T-helper 2 cell treated with Interferon-gamma antibody and Interleukin-4, amounts not matched to agents 5 μg/mL and 100 μg/mL, for 36 hours (primary cell): ENCODE data around the gene IL17C.

Experiments used
- DNase-seq: peaks from one replicate; pipeline ENCODE4 v3.0.0; 2021; ENCODE audit warnings: low spot score
- H3K27ac Mint-ChIP-seq: one replicate; pipeline ENCODE4 v1.8.0; 2021; ENCODE audit warnings: mild to moderate bottlenecking, mixed read lengths
- H3K27me3 Mint-ChIP-seq: one replicate; pipeline ENCODE4 v1.8.0; 2021; ENCODE audit warnings: low read depth, mixed read lengths
- H3K36me3 Mint-ChIP-seq: one replicate; pipeline ENCODE4 v1.8.0; 2021; ENCODE audit warnings: low read depth, mixed read lengths
- H3K4me1 Mint-ChIP-seq: one replicate; pipeline ENCODE4 v1.8.0; 2021; ENCODE audit warnings: low read depth, mixed read lengths
- H3K4me3 Mint-ChIP-seq: one replicate; pipeline ENCODE4 v1.8.0; 2022; ENCODE audit warnings: mild to moderate bottlenecking, moderate library complexity, mixed read lengths
- H3K9me3 Mint-ChIP-seq: one replicate; pipeline ENCODE4 v1.8.0; 2021; ENCODE audit warnings: mixed read lengths

IL17C gene

GRCh38 chr16:88636488-88637265, 1.7 kb upstream of the IL17C start:
- H3K27ac Mint-ChIP-seq, result no peak overlapping the region
- no peak for DNase-seq
- H3K27me3 Mint-ChIP-seq, result peaks cover 33% of the 10 kb centered on the region
- H3K4me3 Mint-ChIP-seq, result no peak overlapping the region
- peaks cover 19% of the 10 kb centered on the region for H3K4me1 Mint-ChIP-seq
- no peaks in the 10 kb centered on the region for H3K9me3 Mint-ChIP-seq
- peaks cover 4% of the 10 kb centered on the region for H3K36me3 Mint-ChIP-seq

- Mint-ChIP-seq H3K36me3 (peaks cover 15% of the 10 kb centered on the region), H3K27ac (no peak overlapping the region), H3K9me3 (no peaks in the 10 kb centered on the region), H3K27me3 (peaks cover 33% of the 10 kb centered on the region), H3K4me1 (peaks cover 21% of the 10 kb centered on the region), H3K4me3 (no peak overlapping the region)
- DNase-seq, result no peak
These were observed 1.1 kb downstream of the IL17C start for GRCh38 chr16:88639231-88640038.

- peak overlapping the region; percentile 21 for H3K27ac Mint-ChIP-seq
- DNase-seq, result no peak
- H3K9me3 Mint-ChIP-seq, result no peaks in the 10 kb centered on the region
- H3K4me3 Mint-ChIP-seq, result no peak overlapping the region
- peaks cover 21% of the 10 kb centered on the region for H3K4me1 Mint-ChIP-seq
- H3K36me3 Mint-ChIP-seq, result peaks cover 18% of the 10 kb centered on the region
- H3K27me3 Mint-ChIP-seq, result peaks cover 33% of the 10 kb centered on the region
These were observed 1.7 kb downstream of the IL17C start for GRCh38 chr16:88640039-88640495.

- no peak overlapping the region for H3K4me3 Mint-ChIP-seq
- no peak for DNase-seq
- no peaks in the 10 kb centered on the region for H3K9me3 Mint-ChIP-seq
- H3K4me1 Mint-ChIP-seq, result peaks cover 17% of the 10 kb centered on the region
- H3K27ac Mint-ChIP-seq, result no peak overlapping the region
- H3K36me3 Mint-ChIP-seq, result peaks cover 18% of the 10 kb centered on the region
- peaks cover 33% of the 10 kb centered on the region for H3K27me3 Mint-ChIP-seq
These were observed 2.3 kb downstream of the IL17C start for GRCh38 chr16:88640498-88641247.

- H3K36me3 Mint-ChIP-seq, result peaks cover 18% of the 10 kb centered on the region
- H3K27me3 Mint-ChIP-seq, result peaks cover 19% of the 10 kb centered on the region
- no peak for DNase-seq
- no peak overlapping the region for H3K27ac Mint-ChIP-seq
- peaks cover 6% of the 10 kb centered on the region for H3K4me1 Mint-ChIP-seq
- no peak overlapping the region for H3K4me3 Mint-ChIP-seq
- H3K9me3 Mint-ChIP-seq, result no peaks in the 10 kb centered on the region
These were observed 4.7 kb downstream of the IL17C start for GRCh38 chr16:88642881-88643643.

- no peak overlapping the region for H3K4me3 Mint-ChIP-seq
- peaks cover 4% of the 10 kb centered on the region for H3K4me1 Mint-ChIP-seq
- no peak overlapping the region for H3K27ac Mint-ChIP-seq
These were observed 5.2 kb downstream of the IL17C start for GRCh38 chr16:88643644-88643932.

GRCh38 chr16:88645455-88645854, 7.1 kb downstream of the IL17C start:
- DNase-seq, result no peak
- Mint-ChIP-seq H3K4me3 (no peak overlapping the region), H3K4me1 (peaks cover 8% of the 10 kb centered on the region), H3K27me3 (peaks cover 6% of the 10 kb centered on the region), H3K27ac (no peak overlapping the region), H3K36me3 (peaks cover 25% of the 10 kb centered on the region), H3K9me3 (no peaks in the 10 kb centered on the region)

More at GRCh38 chr16:88643644-88643932, 5.2 kb downstream of the IL17C start:
- Mint-ChIP-seq H3K36me3 (peaks cover 18% of the 10 kb centered on the region), H3K27me3 (peaks cover 17% of the 10 kb centered on the region), H3K9me3 (no peaks in the 10 kb centered on the region)
- DNase-seq, result no peak

- no peak overlapping the region for H3K4me3 Mint-ChIP-seq
- H3K9me3 Mint-ChIP-seq, result no peaks in the 10 kb centered on the region
- H3K36me3 Mint-ChIP-seq, result peaks cover 25% of the 10 kb centered on the region
- DNase-seq, result no peak
- peaks cover 8% of the 10 kb centered on the region for H3K4me1 Mint-ChIP-seq
- H3K27me3 Mint-ChIP-seq, result peaks cover 3% of the 10 kb centered on the region
- no peak overlapping the region for H3K27ac Mint-ChIP-seq
These were observed 7.6 kb downstream of the IL17C start for GRCh38 chr16:88645941-88646340.

- Mint-ChIP-seq H3K4me1 (peaks cover 13% of the 10 kb centered on the region), H3K27me3 (no peaks in the 10 kb centered on the region), H3K27ac (no peak overlapping the region), H3K36me3 (peaks cover 25% of the 10 kb centered on the region), H3K4me3 (no peak overlapping the region), H3K9me3 (no peaks in the 10 kb centered on the region)
- no peak for DNase-seq
These were observed 8.1 kb downstream of the IL17C start for GRCh38 chr16:88646345-88647034.

GRCh38 chr16:88647178-88648070, 9.1 kb downstream of the IL17C start:
- peaks cover 18% of the 10 kb centered on the region for H3K36me3 Mint-ChIP-seq
- peaks cover 14% of the 10 kb centered on the region for H3K4me1 Mint-ChIP-seq
- H3K4me3 Mint-ChIP-seq, result no peak overlapping the region
- no peaks in the 10 kb centered on the region for H3K9me3 Mint-ChIP-seq
- H3K27me3 Mint-ChIP-seq, result no peaks in the 10 kb centered on the region
- no peak overlapping the region for H3K27ac Mint-ChIP-seq
- no peak for DNase-seq

GRCh38 chr16:88649195-88649923, 11.0 kb downstream of the IL17C start:
- H3K27ac Mint-ChIP-seq, result peak overlapping the region; percentile 76
- H3K4me1 Mint-ChIP-seq, result peaks cover 12% of the 10 kb centered on the region
- no peaks in the 10 kb centered on the region for H3K9me3 Mint-ChIP-seq
- H3K36me3 Mint-ChIP-seq, result peaks cover 16% of the 10 kb centered on the region
- H3K4me3 Mint-ChIP-seq, result peak overlapping the region; percentile 90
- DNase-seq, result no peak
- H3K27me3 Mint-ChIP-seq, result no peaks in the 10 kb centered on the region
